ENCODE results near the gene RNASE4.

RNASE4 gene

GRCh38 chr14:20682435-20683124, 1.8 kb upstream of the RNASE4 start:
- Histone ChIP-seq H3F3A (ENCODE audit: control insufficient read depth, insufficient read depth) (peaks cover 31% of the 10 kb centered on the region), H3K9me3 (ENCODE audit: control insufficient read depth, insufficient read depth, low read length) (no peaks in the 10 kb centered on the region), H3K79me2 (ENCODE audit: control insufficient read depth, low read length) (no peaks in the 10 kb centered on the region), H3K27ac (ENCODE audit: low read depth, low read length) (peak overlapping the region; percentile 76), H3K4me1 (ENCODE audit: control insufficient read depth, low read length) (peaks cover 44% of the 10 kb centered on the region), H4K20me1 (ENCODE audit: control insufficient read depth, insufficient read depth, low read depth, low read length) (no peaks in the 10 kb centered on the region), H3K27me3 (ENCODE audit: control insufficient read depth, low read length) (no peaks in the 10 kb centered on the region; the same call in 1 of the 2 replicates), H3K9me2 (replicated peaks; ENCODE audit: control insufficient read depth, low read length) (no peaks in the 10 kb centered on the region), H3K4me3 (ENCODE audit: low read length) (peak overlapping the region; percentile 96), H3K36me3 (ENCODE audit: control insufficient read depth, low read length) (no peaks in the 10 kb centered on the region), H3K4me2 (ENCODE audit: low read length) (peak overlapping the region; percentile 95)
- TF ChIP-seq EZH2phosphoT487 (IDR thresholded peaks at IDR 0.05; ENCODE audit: borderline replicate concordance, low read length) = no peak
- TF ChIP-seq CTCF (IDR thresholded peaks at IDR 0.05; ENCODE audit: low read depth, low read length, poor library complexity, severe bottlenecking) = no peak

- H3K79me2 ChIP-seq (ENCODE audit: control insufficient read depth, low read length) = no peaks in the 10 kb centered on the region
- peak overlapping the region; percentile 76 for H3K27ac ChIP-seq (ENCODE audit: low read depth, low read length)
- H3K4me3 ChIP-seq (ENCODE audit: low read length) = peak overlapping the region; percentile 96
- no peaks in the 10 kb centered on the region for H3K36me3 ChIP-seq (ENCODE audit: control insufficient read depth, low read length)
- H3K9me2 ChIP-seq (replicated peaks; ENCODE audit: control insufficient read depth, low read length) = no peaks in the 10 kb centered on the region
- H3K4me2 ChIP-seq (ENCODE audit: low read length) = peak overlapping the region; percentile 95
- H3K27me3 ChIP-seq (ENCODE audit: control insufficient read depth, low read length) = no peaks in the 10 kb centered on the region; the same call in 1 of the 2 replicates
- H3F3A ChIP-seq (ENCODE audit: control insufficient read depth, insufficient read depth) = peaks cover 31% of the 10 kb centered on the region
- peaks cover 44% of the 10 kb centered on the region for H3K4me1 ChIP-seq (ENCODE audit: control insufficient read depth, low read length)
- H3K9me3 ChIP-seq (ENCODE audit: control insufficient read depth, insufficient read depth, low read length) = no peaks in the 10 kb centered on the region
- no peak for TF ChIP-seq CTCF (IDR thresholded peaks at IDR 0.05; ENCODE audit: low read depth, low read length, poor library complexity, severe bottlenecking)
- no peaks in the 10 kb centered on the region for H4K20me1 ChIP-seq (ENCODE audit: control insufficient read depth, insufficient read depth, low read depth, low read length)
Measured at GRCh38 chr14:20683125-20683890, 1.1 kb upstream of the RNASE4 start.

DNA sequence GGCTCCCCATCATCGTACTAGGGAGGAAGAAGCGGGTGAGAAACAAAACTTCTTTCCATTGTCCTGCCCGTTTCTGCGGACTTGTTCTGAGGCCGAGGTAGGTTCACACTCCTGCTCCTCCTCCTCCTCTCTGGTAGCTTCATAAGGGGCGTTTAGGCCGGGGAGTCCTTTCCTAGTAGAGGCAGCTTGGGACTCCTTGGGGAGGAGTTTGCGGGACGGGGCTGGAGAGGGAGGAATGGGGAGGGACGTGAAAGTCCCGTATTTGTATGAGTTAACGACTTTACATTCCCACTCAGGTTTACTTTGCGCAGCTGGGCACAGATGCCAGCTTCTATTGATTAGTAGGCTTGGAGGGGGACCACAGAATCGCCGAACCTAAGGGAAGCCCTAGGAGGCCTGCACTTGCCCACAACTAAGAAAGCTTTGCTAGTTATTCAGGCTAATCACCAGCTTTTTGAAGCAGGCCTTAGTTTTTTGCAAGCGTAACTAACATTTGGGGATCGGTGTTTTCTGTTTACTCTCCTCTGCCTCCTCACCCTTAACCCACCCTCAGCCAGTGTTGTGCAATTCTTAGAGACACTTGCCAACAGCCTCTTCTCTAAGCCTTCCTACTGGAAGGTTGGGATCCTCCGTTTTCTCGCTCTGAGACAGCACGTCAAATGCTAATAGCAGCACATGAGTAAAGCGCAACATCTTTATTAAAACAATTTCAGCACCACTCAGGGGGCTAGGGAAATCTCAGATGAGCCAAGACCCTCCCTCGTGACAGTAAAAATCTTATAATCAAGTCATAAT, 499 bp downstream of the RNASE4 start:
- peak overlapping the region; percentile 95 for H3K4me2 ChIP-seq (ENCODE audit: low read length)
- no peak overlapping the region for H3K27ac ChIP-seq (ENCODE audit: low read depth, low read length)
- TF ChIP-seq EZH2phosphoT487 (IDR thresholded peaks at IDR 0.05; ENCODE audit: borderline replicate concordance, low read length) (no peak), CTCF (IDR thresholded peaks at IDR 0.05; ENCODE audit: low read depth, low read length, poor library complexity, severe bottlenecking) (no peak)
- H3K9me2 ChIP-seq (replicated peaks; ENCODE audit: control insufficient read depth, low read length) = no peaks in the 10 kb centered on the region
- peaks cover 31% of the 10 kb centered on the region for H3F3A ChIP-seq (ENCODE audit: control insufficient read depth, insufficient read depth)
- H4K20me1 ChIP-seq (ENCODE audit: control insufficient read depth, insufficient read depth, low read depth, low read length) = no peaks in the 10 kb centered on the region
- no peaks in the 10 kb centered on the region for H3K79me2 ChIP-seq (ENCODE audit: control insufficient read depth, low read length)
- H3K4me1 ChIP-seq (ENCODE audit: control insufficient read depth, low read length) = peaks cover 40% of the 10 kb centered on the region
- no peaks in the 10 kb centered on the region for H3K9me3 ChIP-seq (ENCODE audit: control insufficient read depth, insufficient read depth, low read length)
- no peaks in the 10 kb centered on the region; the same call in 1 of the 2 replicates for H3K27me3 ChIP-seq (ENCODE audit: control insufficient read depth, low read length)
- H3K4me3 ChIP-seq (ENCODE audit: low read length) = peak overlapping the region; percentile 96
- H3K36me3 ChIP-seq (ENCODE audit: control insufficient read depth, low read length) = no peaks in the 10 kb centered on the region
